DND-41 (cell line): ENCODE measurements around the gene OR51B2.

Experiments used
- ATAC-seq: fragments of 200-7000 bp; cut with Tn5 transposase; 3 replicates; pipeline ENCODE4 v1.9.1; 2021; ENCODE audit warnings: low read depth; ENCODE audit not compliant: insufficient read depth
- DNase-seq: peaks from one replicate; pipeline ENCODE4 v3.0.0-alpha.2; 2020
- H2AFZ ChIP-seq: 2 replicates; pipeline ENCODE4 v1.6.0; 2012; ENCODE audit warnings: low read depth, low read length
- H3K27ac ChIP-seq: 2 replicates; pipeline ENCODE4 v1.5.1; 2012; ENCODE audit warnings: low read length, inconsistent platforms
- H3K27me3 ChIP-seq: fragments of 200-600 bp; sonication (generic); 2 replicates; pipeline ENCODE4 v1.6.0; 2012; ENCODE audit warnings: low read length, mild to moderate bottlenecking, inconsistent platforms; ENCODE audit not compliant: insufficient read depth, poor library complexity
- H3K36me3 ChIP-seq: 2 replicates; pipeline ENCODE4 v1.5.1; 2012; ENCODE audit warnings: low read length, inconsistent platforms; ENCODE audit not compliant: insufficient read depth
- H3K4me1 ChIP-seq: 2 replicates; pipeline ENCODE4 v1.5.1; 2012; ENCODE audit warnings: mild to moderate bottlenecking, low read length; ENCODE audit not compliant: insufficient read depth
- H3K4me2 ChIP-seq: 2 replicates; pipeline ENCODE4 v1.6.0; 2012; ENCODE audit warnings: mild to moderate bottlenecking, moderate library complexity, low read length, inconsistent platforms; ENCODE audit not compliant: insufficient read depth
- H3K4me3 ChIP-seq, 2 experiments: fragments of 200-600 bp in 1 of 2; shearing (Covaris generic) in 1 of 2; 2 replicates each; pipeline ENCODE4 v1.5.1; 2012 to 2016; ENCODE audit warnings: inconsistent platforms in 2 of 2, low read length in 2 of 2, mild to moderate bottlenecking in 2 of 2, low read depth in 1 of 2, moderate library complexity in 1 of 2
- H3K79me2 ChIP-seq: 2 replicates; pipeline ENCODE4 v1.6.0; 2012; ENCODE audit warnings: low read length, inconsistent platforms; ENCODE audit not compliant: insufficient read depth
- H3K9ac ChIP-seq: 2 replicates; pipeline ENCODE4 v1.6.0; 2012; ENCODE audit warnings: low read depth, mild to moderate bottlenecking, inconsistent platforms, low read length, moderate library complexity
- H3K9me3 ChIP-seq: 2 replicates; pipeline ENCODE4 v1.5.1; 2012; ENCODE audit warnings: low read length, moderate library complexity, mild to moderate bottlenecking, inconsistent platforms; ENCODE audit not compliant: insufficient read depth, severe bottlenecking
- H4K20me1 ChIP-seq: 2 replicates; pipeline ENCODE4 v1.6.0; 2012; ENCODE audit warnings: low read length; ENCODE audit not compliant: insufficient read depth
- EZH2 ChIP-seq: IDR thresholded peaks from 3 replicates; pipeline ENCODE4 v1.6.1; 2012; ENCODE audit warnings: borderline replicate concordance, low read depth, mild to moderate bottlenecking, moderate library complexity, low read length, inconsistent platforms; ENCODE audit not compliant: severe bottlenecking
- TF ChIP-seq, protein P1 (sequence below): IDR thresholded peaks from 2 replicates; pipeline ENCODE4 v1.5.1; 2012; ENCODE audit warnings: borderline replicate concordance, low read length, moderate library complexity, mild to moderate bottlenecking; ENCODE audit not compliant: poor library complexity, severe bottlenecking; ENCODE audit errors: extremely low read depth

The OR51B2 gene

DNA sequence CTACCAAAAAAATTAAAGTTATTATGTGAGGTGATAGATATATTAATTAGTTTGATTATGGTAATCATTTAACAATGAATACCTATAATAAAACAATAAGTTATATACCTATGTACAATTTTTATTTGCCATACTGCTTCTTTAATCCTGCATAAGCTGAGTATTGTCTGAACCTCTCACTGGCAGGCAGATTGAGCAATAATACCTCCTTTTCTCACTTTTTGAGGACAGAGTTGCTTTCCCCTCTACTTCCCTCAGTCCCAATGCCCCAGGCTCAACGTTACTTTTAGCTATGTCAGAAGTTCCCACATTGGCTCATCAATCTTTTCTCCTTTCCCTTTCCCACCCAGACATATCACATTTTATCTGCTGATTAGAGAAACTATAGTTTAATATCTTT lies 25.5 kb upstream of the OR51B2 start:
- Histone ChIP-seq H2AFZ (no peak overlapping the region), H3K4me1 (no peaks in the 10 kb centered on the region), H3K9me3 (no peaks in the 10 kb centered on the region), H3K27me3 (no peaks in the 10 kb centered on the region), H3K79me2 (no peaks in the 10 kb centered on the region), H3K4me2 (no peak overlapping the region), H3K36me3 (no peaks in the 10 kb centered on the region), H3K9ac (no peak overlapping the region), H4K20me1 (no peaks in the 10 kb centered on the region), H3K27ac (no peak overlapping the region), H3K4me3 (no peak overlapping the region)
- DNase-seq (no peak), ATAC-seq (no peak)
- TF ChIP-seq, protein P1, sequence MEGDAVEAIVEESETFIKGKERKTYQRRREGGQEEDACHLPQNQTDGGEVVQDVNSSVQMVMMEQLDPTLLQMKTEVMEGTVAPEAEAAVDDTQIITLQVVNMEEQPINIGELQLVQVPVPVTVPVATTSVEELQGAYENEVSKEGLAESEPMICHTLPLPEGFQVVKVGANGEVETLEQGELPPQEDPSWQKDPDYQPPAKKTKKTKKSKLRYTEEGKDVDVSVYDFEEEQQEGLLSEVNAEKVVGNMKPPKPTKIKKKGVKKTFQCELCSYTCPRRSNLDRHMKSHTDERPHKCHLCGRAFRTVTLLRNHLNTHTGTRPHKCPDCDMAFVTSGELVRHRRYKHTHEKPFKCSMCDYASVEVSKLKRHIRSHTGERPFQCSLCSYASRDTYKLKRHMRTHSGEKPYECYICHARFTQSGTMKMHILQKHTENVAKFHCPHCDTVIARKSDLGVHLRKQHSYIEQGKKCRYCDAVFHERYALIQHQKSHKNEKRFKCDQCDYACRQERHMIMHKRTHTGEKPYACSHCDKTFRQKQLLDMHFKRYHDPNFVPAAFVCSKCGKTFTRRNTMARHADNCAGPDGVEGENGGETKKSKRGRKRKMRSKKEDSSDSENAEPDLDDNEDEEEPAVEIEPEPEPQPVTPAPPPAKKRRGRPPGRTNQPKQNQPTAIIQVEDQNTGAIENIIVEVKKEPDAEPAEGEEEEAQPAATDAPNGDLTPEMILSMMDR, result no peak
- no peak for TF ChIP-seq EZH2

DNA sequence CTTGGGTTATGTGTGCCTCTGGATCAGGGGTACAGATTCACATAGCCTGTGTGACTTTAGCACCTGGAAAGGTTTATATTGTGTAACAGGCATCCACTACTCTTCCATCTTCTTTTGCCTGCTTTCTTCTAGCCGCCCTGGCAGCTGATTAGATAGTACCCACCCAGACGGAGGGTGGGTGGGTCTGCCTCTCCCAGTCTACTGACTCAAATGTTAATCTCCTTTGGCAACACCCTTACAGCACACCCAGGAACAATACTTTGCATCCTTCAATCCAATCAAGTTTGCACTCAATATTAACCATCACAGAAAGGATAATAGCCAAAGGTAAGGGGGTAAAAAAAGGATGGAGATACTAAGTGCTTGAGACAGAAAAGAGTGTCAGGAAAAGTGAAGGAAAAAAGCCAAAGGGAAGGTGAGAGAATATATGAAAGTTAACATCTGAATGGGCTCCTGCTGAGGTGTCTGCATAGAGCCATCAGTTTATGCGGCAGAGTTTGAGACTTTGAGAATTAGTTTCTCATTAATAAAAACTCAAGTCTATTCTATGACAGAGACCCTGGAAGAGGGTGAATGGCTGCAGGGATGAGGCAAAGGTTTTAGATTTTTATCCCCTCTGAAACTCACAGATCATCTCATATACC lies 24.6 kb upstream of the OR51B2 start:
- ATAC-seq, result no peak
- H3K4me3 ChIP-seq, result no peak overlapping the region
- H2AFZ ChIP-seq, result no peak overlapping the region
- TF ChIP-seq EZH2, result no peak
- TF ChIP-seq, protein P1, result no peak
- H3K79me2 ChIP-seq, result no peaks in the 10 kb centered on the region
- H4K20me1 ChIP-seq, result no peaks in the 10 kb centered on the region
- no peak overlapping the region for H3K4me2 ChIP-seq
- no peaks in the 10 kb centered on the region for H3K4me1 ChIP-seq
- H3K9me3 ChIP-seq, result no peaks in the 10 kb centered on the region
- no peaks in the 10 kb centered on the region for H3K27me3 ChIP-seq
- DNase-seq, result no peak
- no peaks in the 10 kb centered on the region for H3K36me3 ChIP-seq
- no peak overlapping the region for H3K27ac ChIP-seq
- H3K9ac ChIP-seq, result no peak overlapping the region

DNA sequence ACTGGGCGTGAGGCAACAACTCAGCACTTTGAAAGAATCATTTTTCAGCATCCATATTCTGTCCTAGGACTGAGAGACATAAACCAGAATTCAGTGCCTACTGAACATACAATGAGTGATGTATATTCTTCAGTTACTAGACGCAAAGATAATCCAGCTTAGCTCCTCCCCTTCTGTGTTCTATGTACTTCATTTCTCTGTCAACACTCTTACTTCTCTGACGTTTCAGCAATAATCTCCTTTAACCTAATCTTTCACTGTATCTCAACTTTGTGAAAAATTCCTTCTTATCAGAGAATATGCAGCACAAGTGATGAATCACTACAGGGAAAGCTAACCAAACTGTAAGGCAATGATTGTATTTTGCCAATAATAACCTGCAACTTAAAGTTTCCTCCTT lies 21.7 kb upstream of the OR51B2 start:
- no peak for DNase-seq
- Histone ChIP-seq H3K9ac (no peak overlapping the region), H4K20me1 (no peaks in the 10 kb centered on the region), H3K27ac (no peak overlapping the region), H3K4me2 (no peak overlapping the region), H3K4me1 (no peaks in the 10 kb centered on the region), H3K36me3 (no peaks in the 10 kb centered on the region), H2AFZ (no peak overlapping the region), H3K4me3 (no peak overlapping the region), H3K9me3 (no peaks in the 10 kb centered on the region), H3K27me3 (no peaks in the 10 kb centered on the region), H3K79me2 (no peaks in the 10 kb centered on the region)
- no peak for TF ChIP-seq EZH2
- TF ChIP-seq, protein P1, result no peak
- ATAC-seq, result no peak
